ENCODE measurements around the gene MACROH2A2. TPM values are rescaled to one million over a fixed set of nuclear protein-coding genes. Genes with fewer than 3 reads are reported as not detected.
A peak's percentile ranks its signal among the peaks of the same experiment; 100 is the strongest.

The MACROH2A2 gene
- total RNA-seq, 2 experiments from 2014 or later: 4.9 to 5.0 TPM

- DNase-seq: no peak
- ChIA-PET POLR2A (no interaction called here), CTCF (interaction anchor here (1.2 kb wide), 1 partner anchor 24 kb away, joined by 5 read pairs; no protein-coding TSS in a partner anchor)
- peak overlapping the region; percentile 26 for H3K27ac Mint-ChIP-seq
- H3K4me3 Mint-ChIP-seq: no peak overlapping the region
- H3K36me3 Mint-ChIP-seq (ENCODE audit: low read depth): no peaks in the 10 kb centered on the region
- H3K27me3 Mint-ChIP-seq: no peaks in the 10 kb centered on the region
- peaks cover 14% of the 10 kb centered on the region for H3K4me1 Mint-ChIP-seq
- no peaks in the 10 kb centered on the region for H3K9me3 Mint-ChIP-seq
Measured at GRCh38 chr10:70139997-70140250, 87.3 kb downstream of the MACROH2A2 start.

DNA sequence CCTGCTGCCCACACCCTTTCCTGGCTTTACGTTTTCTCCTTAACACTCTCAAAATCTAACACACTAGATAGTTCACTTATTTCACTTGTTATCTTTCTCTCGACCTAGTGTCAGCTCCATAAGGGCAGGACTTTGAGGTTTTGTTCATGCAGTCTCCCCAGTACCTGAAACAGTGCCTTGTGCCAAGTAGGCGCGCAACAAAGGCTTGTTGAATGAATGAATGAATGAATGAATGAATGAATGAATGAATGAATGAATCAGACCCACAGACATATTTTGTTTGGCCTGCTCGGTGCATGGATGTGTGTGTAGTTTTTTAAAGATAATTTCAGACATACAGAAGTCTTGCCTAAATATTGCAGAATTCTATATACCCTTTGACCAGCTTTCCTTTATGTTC is 87.7 kb downstream of the MACROH2A2 start:
- ChIA-PET CTCF (interaction anchor here (1.2 kb wide), 1 partner anchor 24 kb away, joined by 5 read pairs; no protein-coding TSS in a partner anchor), POLR2A (no interaction called here)
- H3K9me3 Mint-ChIP-seq: no peaks in the 10 kb centered on the region
- no peak overlapping the region for H3K4me3 Mint-ChIP-seq
- H3K27me3 Mint-ChIP-seq: no peaks in the 10 kb centered on the region
- H3K36me3 Mint-ChIP-seq (ENCODE audit: low read depth): no peaks in the 10 kb centered on the region
- peaks cover 14% of the 10 kb centered on the region for H3K4me1 Mint-ChIP-seq
- H3K27ac Mint-ChIP-seq: no peak overlapping the region
- no peak for DNase-seq

DNA sequence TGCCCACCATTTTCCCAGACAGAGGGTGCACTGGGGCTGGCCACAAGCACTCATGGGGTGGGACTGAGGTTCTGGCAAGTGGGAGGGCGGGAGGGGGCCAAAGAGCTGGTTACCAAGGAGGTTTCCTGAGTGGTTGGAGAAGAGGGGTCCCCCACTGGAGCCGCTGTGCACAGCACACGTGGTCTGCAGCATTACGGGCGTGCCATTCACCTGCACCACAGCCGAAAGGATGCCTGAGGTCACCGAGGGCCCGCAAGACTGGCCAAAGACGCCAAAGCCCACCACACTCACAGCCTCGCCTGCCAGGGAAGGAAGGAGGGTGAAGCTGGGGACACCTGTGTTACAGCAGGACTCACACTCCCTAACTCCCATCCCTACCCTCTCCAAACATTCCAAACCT is 89.9 kb downstream of the MACROH2A2 start:
- ChIA-PET CTCF (interaction anchor here (1.9 kb wide), 1 partner anchor 23 kb away, joined by 4 read pairs; no protein-coding TSS in a partner anchor), POLR2A (no interaction called here)
- H3K4me3 Mint-ChIP-seq: no peak overlapping the region
- no peak for DNase-seq
- H3K27ac Mint-ChIP-seq: no peak overlapping the region
- no peaks in the 10 kb centered on the region for H3K27me3 Mint-ChIP-seq
- no peaks in the 10 kb centered on the region for H3K9me3 Mint-ChIP-seq
- H3K4me1 Mint-ChIP-seq: peaks cover 23% of the 10 kb centered on the region
- no peaks in the 10 kb centered on the region for H3K36me3 Mint-ChIP-seq (ENCODE audit: low read depth)

- Mint-ChIP-seq H3K27ac (peak overlapping the region; percentile 84), H3K27me3 (no peaks in the 10 kb centered on the region), H3K4me1 (peaks cover 30% of the 10 kb centered on the region), H3K9me3 (no peaks in the 10 kb centered on the region), H3K4me3 (peak overlapping the region; percentile 85), H3K36me3 (ENCODE audit: low read depth) (peaks cover 5% of the 10 kb centered on the region)
- DNase-seq: no peak
- POLR2A ChIA-PET: no interaction called here
- CTCF ChIA-PET: interaction anchor here (1.0 to 7.2 kb wide), 9 partner anchors 9 to 220 kb away, joined by 3 to 62 read pairs (median 20); partner anchors contain the start of genes AIFM2 and SAR1A
Measured at GRCh38 chr10:70144372-70145110, 91.9 kb downstream of the MACROH2A2 start.

DNA sequence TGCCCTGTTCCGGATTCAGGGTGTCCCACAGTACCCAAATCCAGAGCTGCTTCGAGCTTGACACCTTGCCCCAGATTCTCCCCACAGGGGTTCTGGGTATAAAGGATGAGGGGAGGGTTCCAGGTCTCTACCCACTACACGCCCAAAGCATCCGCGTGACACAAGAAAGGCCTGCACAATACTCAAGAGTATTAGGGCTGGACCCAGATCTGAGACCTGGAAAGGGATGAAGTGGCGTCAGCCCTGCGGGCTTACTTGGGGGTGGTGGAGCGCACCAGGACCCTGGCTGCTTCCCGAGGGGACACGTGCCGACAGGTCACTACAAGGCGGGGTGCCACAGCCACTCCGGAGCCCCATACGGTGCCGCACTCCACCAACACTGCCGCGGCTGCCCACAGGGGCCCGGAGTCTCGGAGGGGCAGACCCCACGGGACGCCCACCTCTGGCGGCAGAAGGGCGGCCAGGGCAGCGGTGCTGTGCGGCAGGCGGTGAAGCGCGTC is 92.6 kb downstream of the MACROH2A2 start:
- POLR2A ChIA-PET: interaction anchor here (1.8 kb wide), 1 partner anchor 25 kb away, joined by 19 read pairs; the partner anchor contains the start of gene SAR1A
- DNase-seq: no peak
- CTCF ChIA-PET: interaction anchor here (1.1 to 7.2 kb wide), 11 partner anchors 10 to 205 kb away, joined by 3 to 62 read pairs (median 16); partner anchors contain the start of genes AIFM2 and SAR1A
- Mint-ChIP-seq H3K4me3 (peak overlapping the region; percentile 85), H3K4me1 (peaks cover 34% of the 10 kb centered on the region), H3K27me3 (no peaks in the 10 kb centered on the region), H3K27ac (peak overlapping the region; percentile 84), H3K36me3 (ENCODE audit: low read depth) (peaks cover 8% of the 10 kb centered on the region), H3K9me3 (no peaks in the 10 kb centered on the region)

GRCh38 chr10:70145666-70146488 is 93.2 kb downstream of the MACROH2A2 start:
- peaks cover 11% of the 10 kb centered on the region for H3K36me3 Mint-ChIP-seq (ENCODE audit: low read depth)
- H3K4me1 Mint-ChIP-seq: peaks cover 34% of the 10 kb centered on the region
- H3K4me3 Mint-ChIP-seq: peak overlapping the region; percentile 85
- peak; percentile 81 for DNase-seq
- POLR2A ChIA-PET: interaction anchor here (0.7 to 1.8 kb wide), 5 partner anchors 23 to 87 kb away, joined by 3 to 19 read pairs (median 5); partner anchors contain the start of genes PPA1 and SAR1A
- no peaks in the 10 kb centered on the region for H3K9me3 Mint-ChIP-seq
- peak overlapping the region; percentile 95 for H3K27ac Mint-ChIP-seq
- CTCF ChIA-PET: interaction anchor here (0.7 to 7.2 kb wide), 34 partner anchors 10 to 473 kb away, joined by 3 to 62 read pairs (median 5); partner anchors contain the start of genes AIFM2, EIF4EBP2 and SAR1A
- H3K27me3 Mint-ChIP-seq: no peaks in the 10 kb centered on the region

- Mint-ChIP-seq H3K9me3 (no peaks in the 10 kb centered on the region), H3K4me1 (peaks cover 34% of the 10 kb centered on the region), H3K27me3 (no peaks in the 10 kb centered on the region), H3K4me3 (peak within 1 kb of the TSS; percentile 85), H3K27ac (peak within 1 kb of the TSS; percentile 95), H3K36me3 (ENCODE audit: low read depth) (peaks cover 16% of the 10 kb centered on the region)
- ChIA-PET CTCF (interaction anchor here (0.7 to 7.2 kb wide), 35 partner anchors 10 to 472 kb away, joined by 3 to 62 read pairs (median 5); partner anchors contain the start of genes AIFM2, EIF4EBP2 and SAR1A), POLR2A (interaction anchor here (0.7 to 1.8 kb wide), 5 partner anchors 22 to 86 kb away, joined by 3 to 19 read pairs (median 5); partner anchors contain the start of genes PPA1 and SAR1A)
- DNase-seq: peak; percentile 96
Measured at GRCh38 chr10:70146489-70147258, 94.0 kb downstream of the MACROH2A2 start, which contains the start of gene TYSND1. TYSND1 (minus strand) TSS chr10:70146700; CDS start chr10:70146586, 114 bp downstream.

DNA sequence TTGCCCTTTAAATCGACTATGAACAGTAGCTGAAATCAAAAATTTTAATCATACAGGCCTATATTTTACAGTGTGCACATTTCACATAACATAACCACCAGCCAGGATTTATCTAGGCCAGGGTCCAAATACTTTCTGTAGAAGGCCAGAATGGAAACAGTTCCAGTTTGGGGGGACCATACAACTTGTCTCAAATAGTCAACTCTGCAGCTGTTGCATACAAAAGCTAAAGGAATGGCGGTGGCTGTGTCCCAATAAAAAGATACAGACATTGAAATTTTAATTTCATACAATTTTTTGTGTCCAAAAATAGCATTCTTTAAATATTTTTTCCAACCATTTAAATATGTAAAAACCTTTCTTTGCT is 94.6 kb downstream of the MACROH2A2 start:
- DNase-seq: no peak
- H3K27me3 Mint-ChIP-seq: no peaks in the 10 kb centered on the region
- POLR2A ChIA-PET: no interaction called here
- no peaks in the 10 kb centered on the region for H3K9me3 Mint-ChIP-seq
- H3K27ac Mint-ChIP-seq: peak overlapping the region; percentile 94
- CTCF ChIA-PET: interaction anchor here (0.7 to 7.2 kb wide), 17 partner anchors 10 to 471 kb away, joined by 3 to 62 read pairs (median 10); partner anchors contain the start of genes AIFM2 and SAR1A
- H3K4me1 Mint-ChIP-seq: peaks cover 34% of the 10 kb centered on the region
- H3K4me3 Mint-ChIP-seq: peak overlapping the region; percentile 85
- peaks cover 21% of the 10 kb centered on the region for H3K36me3 Mint-ChIP-seq (ENCODE audit: low read depth)

GRCh38 chr10:70148516-70148915 is 95.9 kb downstream of the MACROH2A2 start:
- Mint-ChIP-seq H3K4me1 (peaks cover 31% of the 10 kb centered on the region), H3K9me3 (no peaks in the 10 kb centered on the region), H3K36me3 (ENCODE audit: low read depth) (peaks cover 32% of the 10 kb centered on the region), H3K27ac (no peak overlapping the region), H3K27me3 (no peaks in the 10 kb centered on the region), H3K4me3 (no peak overlapping the region)
- POLR2A ChIA-PET: no interaction called here
- no peak for DNase-seq
- CTCF ChIA-PET: interaction anchor here (4.3 to 7.2 kb wide), 3 partner anchors 9 to 33 kb away, joined by 21 to 62 read pairs (median 45); partner anchors contain the start of gene AIFM2

GRCh38 chr10:70155255-70155838 is 102.7 kb downstream of the MACROH2A2 start:
- Mint-ChIP-seq H3K27me3 (no peaks in the 10 kb centered on the region), H3K36me3 (ENCODE audit: low read depth) (peaks cover 72% of the 10 kb centered on the region), H3K4me3 (no peak overlapping the region), H3K27ac (no peak overlapping the region), H3K9me3 (no peaks in the 10 kb centered on the region), H3K4me1 (peaks cover 13% of the 10 kb centered on the region)
- CTCF ChIA-PET: interaction anchor here (0.6 to 5.5 kb wide), 4 partner anchors 9 to 24 kb away, joined by 3 to 45 read pairs (median 4); partner anchors contain the start of gene TYSND1
- POLR2A ChIA-PET: no interaction called here
- DNase-seq: no peak

DNA sequence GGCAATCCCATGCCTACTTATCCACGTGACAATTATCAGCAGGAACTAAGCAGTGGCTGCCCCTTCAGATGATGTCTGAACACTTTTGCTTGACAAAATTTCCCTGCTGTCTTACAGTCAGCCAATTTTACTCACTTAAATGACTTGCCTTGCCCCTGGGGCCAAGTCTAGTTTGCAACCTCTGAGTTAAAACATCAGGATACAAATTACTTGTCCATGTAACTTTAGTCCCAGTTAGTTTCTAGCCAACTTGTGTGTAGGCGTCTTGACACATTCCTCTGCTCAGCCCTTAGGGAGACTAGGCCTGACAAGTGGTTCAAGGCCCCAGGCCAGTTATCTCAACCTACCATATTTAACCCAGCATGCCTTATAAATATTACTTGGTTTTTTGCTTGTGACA is 105.5 kb downstream of the MACROH2A2 start:
- POLR2A ChIA-PET: no interaction called here
- no peaks in the 10 kb centered on the region for H3K9me3 Mint-ChIP-seq
- H3K27ac Mint-ChIP-seq: no peak overlapping the region
- H3K27me3 Mint-ChIP-seq: no peaks in the 10 kb centered on the region
- H3K4me1 Mint-ChIP-seq: peaks cover 34% of the 10 kb centered on the region
- DNase-seq: no peak
- H3K36me3 Mint-ChIP-seq (ENCODE audit: low read depth): peaks cover 64% of the 10 kb centered on the region
- H3K4me3 Mint-ChIP-seq: no peak overlapping the region
- CTCF ChIA-PET: interaction anchor here (5.5 kb wide), 1 partner anchor 12 kb away, joined by 45 read pairs; the partner anchor contains the start of gene TYSND1

Data from activated CD4-positive, alpha-beta T cell treated with anti-CD3 and anti-CD28 coated beads, Interleukin-2, amount 10 ng/mL, durations not matched to agents 7 days and 5 days (primary cell).